ENCODE results near the gene RAB11B. TPM values are rescaled to one million over a fixed set of nuclear protein-coding genes. Genes with fewer than 3 reads are reported as not detected.
A peak's percentile ranks its signal among the peaks of the same experiment; 100 is the strongest.

RAB11B gene
- total and polyA plus RNA-seq, 9 of the 15 experiments (the other 6 are each of a cell fraction or from before 2014, with no cell fraction given), result 0.74 to 71.0 (median 13.8) TPM

- intact Hi-C loops (cut with micrococcal nuclease), result no loop called here
- no peak overlapping the region for H3K27ac ChIP-seq (ENCODE audit: extremely low read depth, low read depth, low read length)
- no peak for ATAC-seq
- no peak for TF ChIP-seq FOXA1 (IDR thresholded peaks at IDR 0.05; ENCODE audit: borderline replicate concordance)
- TF ChIP-seq KAT8 (IDR thresholded peaks at IDR 0.05; ENCODE audit: low read depth), result no peak
- no peak for TF ChIP-seq PHF8 (IDR thresholded peaks at IDR 0.05; ENCODE audit: borderline replicate concordance, low read length)
- no peak for TF ChIP-seq VEZF1 (CRISPR knock-in tag; IDR thresholded peaks at IDR 0.05)
- no peak for TF ChIP-seq ZNF445 (CRISPR knock-in tag; IDR thresholded peaks at IDR 0.05; ENCODE audit: low read depth)
- TF ChIP-seq ZBTB33 (CRISPR knock-in tag; IDR thresholded peaks at IDR 0.05), result no peak
- TF ChIP-seq SMARCE1 (IDR thresholded peaks at IDR 0.05), result no peak
- TF ChIP-seq ZNF354B (CRISPR knock-in tag; IDR thresholded peaks at IDR 0.05), result no peak
- TF ChIP-seq ARID3B (CRISPR knock-in tag; IDR thresholded peaks at IDR 0.05; ENCODE audit: borderline replicate concordance), result no peak
- no peak for TF ChIP-seq HES1 (IDR thresholded peaks at IDR 0.05; ENCODE audit: low read depth)
- no peak for TF ChIP-seq U2AF2 (optimal IDR thresholded peaks at IDR 0.05; ENCODE audit: low read depth, low read length)
- no peak for TF ChIP-seq SLC30A9 (CRISPR knock-in tag; IDR thresholded peaks at IDR 0.05)
- TF ChIP-seq XRCC4 (IDR thresholded peaks at IDR 0.05; ENCODE audit: extremely low read depth, insufficient read depth, insufficient read length), result no peak
- TF ChIP-seq ARID3A (IDR thresholded peaks at IDR 0.05; ENCODE audit: borderline replicate concordance, low read depth, low read length), result no peak
- TF ChIP-seq TFAM (CRISPR knock-in tag; conservative IDR thresholded peaks at IDR 0.05), result no peak
Measured at GRCh38 chr19:8393871-8394250, 3.7 kb downstream of the RAB11B start.

More at GRCh38 chr19:8393871-8394250, 3.7 kb downstream of the RAB11B start:
- Histone ChIP-seq H3K9ac (ENCODE audit: insufficient read depth in 1 of 2, low read depth in 2 of 2, low read length in 2 of 2) (peak overlapping the region in 1 of 2 experiments; percentile 28; a peak in 1 of 4 replicates), H3K9me3 (replicated peaks; ENCODE audit: control insufficient read depth, insufficient read depth, low read depth, low read length) (no peaks in the 10 kb centered on the region), H3K79me2 (ENCODE audit: control insufficient read depth, insufficient read depth, low read length) (peaks cover 62% of the 10 kb centered on the region), H3K4me2 (ENCODE audit: insufficient read depth, low read length) (no peak overlapping the region), H3K36me3 (ENCODE audit: control insufficient read depth, insufficient read depth, low read length) (peaks cover 4% of the 10 kb centered on the region; the same call in 1 of the 3 replicates), H2AFZ (ENCODE audit: low read depth, low read length) (no peak overlapping the region), H3K4me3 (no peak overlapping the region), H3K9me1 (ENCODE audit: control insufficient read depth, insufficient read depth, low read length) (peaks cover 6% of the 10 kb centered on the region), H4K20me1 (replicated peaks; ENCODE audit: control insufficient read depth, insufficient read depth, low read length) (peaks cover 50% of the 10 kb centered on the region), H3K27me3 (ENCODE audit: control insufficient read depth in 2 of 2, insufficient read depth in 2 of 2, low read length in 2 of 2) (no peaks in the 10 kb centered on the region), H3K4me1 (replicated peaks in 1 of 2; ENCODE audit: control insufficient read depth in 2 of 2, insufficient read depth in 2 of 2, low read length in 2 of 2) (peaks cover 22 to 63% of the 10 kb centered on the region in 2 experiments; a peak in 4 of 5 replicates)
- FAIRE-seq (no peak), DNase-seq (ENCODE audit: extremely low read depth in 1 of 4, low spot score in 3 of 4) (no peak)
- ChIA-PET CTCF (ENCODE audit: low intra/inter-chr PET ratio) (no interaction called here), POLR2A (interaction anchor here (0.6 to 1.3 kb wide), 5 partner anchors 10 to 40 kb away, joined by 3 to 5 read pairs (median 3); no protein-coding TSS in a partner anchor)
- 89% methylated on average over 8 of the region's 8 CpGs for WGBS (ENCODE audit: insufficient coverage, low coverage, missing lambda C conversion rate)
- BruUV-seq (replicated peaks), result no TSS peak
- in situ Hi-C loops (cut with MboI), result no loop called here

Data from K562 (cell line).